G401 (cell line): ENCODE measurements around the gene CATSPER4. TPM values are rescaled to one million over a fixed set of nuclear protein-coding genes. Genes with fewer than 3 reads are reported as not detected.
A peak's percentile ranks its signal among the peaks of the same experiment; 100 is the strongest.

ENCODE experiments used
- DNase-seq: peaks from one replicate; pipeline ENCODE4 v3.0.0-alpha.2; 2015; ENCODE audit warnings: low spot score
- in situ Hi-C: cut with HindIII; loops from 2 replicates; pipeline ENCODE4 v1.10.0; 2016; ENCODE audit warnings: low sequenced_read_pairs, mixed read lengths
- total RNA-seq: library from RNA; depleted of rRNA; stranded (reverse); fragments of >200 nt; shearing (Covaris generic); gene quantifications from 2 replicates; pipeline ENCODE4 v1.2.3, GENCODE V29; 2014

CATSPER4 gene
- total RNA-seq, 1 experiment from 2014 or later: not detected

- in situ Hi-C loops: no loop called here
- no peak for DNase-seq
These were observed 2.5 kb upstream of the CATSPER4 start for GRCh38 chr1:26187882-26188281.

- in situ Hi-C loops: no loop called here
- no peak for DNase-seq
These were observed 1.9 kb upstream of the CATSPER4 start for GRCh38 chr1:26188477-26188876.

GRCh38 chr1:26189331-26189730 lies 1.1 kb upstream of the CATSPER4 start:
- in situ Hi-C loops: no loop called here
- DNase-seq: no peak

GRCh38 chr1:26189751-26190275 lies 589 bp upstream of the CATSPER4 start:
- DNase-seq: no peak
- in situ Hi-C loops: no loop called here

GRCh38 chr1:26191739-26192138 lies 1.3 kb downstream of the CATSPER4 start:
- in situ Hi-C loops: no loop called here
- DNase-seq: no peak

GRCh38 chr1:26195805-26196204 lies 5.4 kb downstream of the CATSPER4 start:
- no peak for DNase-seq
- in situ Hi-C loops: no loop called here

- in situ Hi-C loops: no loop called here
- DNase-seq: no peak
These were observed 6.9 kb downstream of the CATSPER4 start for GRCh38 chr1:26197301-26197700.

- in situ Hi-C loops: no loop called here
- no peak for DNase-seq
These were observed 7.4 kb downstream of the CATSPER4 start for GRCh38 chr1:26197813-26198212.

- in situ Hi-C loops: no loop called here
- no peak for DNase-seq
These were observed 10.0 kb downstream of the CATSPER4 start for GRCh38 chr1:26200413-26200812.

GRCh38 chr1:26203642-26204318 lies 13.4 kb downstream of the CATSPER4 start:
- no peak for DNase-seq
- in situ Hi-C loops: no loop called here

GRCh38 chr1:26210147-26210870 lies 19.9 kb downstream of the CATSPER4 start:
- DNase-seq: no peak
- in situ Hi-C loops: no loop called here

GRCh38 chr1:26212726-26213125 lies 22.3 kb downstream of the CATSPER4 start:
- in situ Hi-C loops: no loop called here
- DNase-seq: no peak

GRCh38 chr1:26213335-26213905 lies 23.0 kb downstream of the CATSPER4 start:
- in situ Hi-C loops: no loop called here
- no peak for DNase-seq

- in situ Hi-C loops: no loop called here
These were observed 24.8 kb downstream of the CATSPER4 start for GRCh38 chr1:26215246-26215645.

GRCh38 chr1:26218906-26219494 lies 28.6 kb downstream of the CATSPER4 start:
- no peak for DNase-seq
- in situ Hi-C loops: no loop called here

More at GRCh38 chr1:26215246-26215645, 24.8 kb downstream of the CATSPER4 start:
- DNase-seq: no peak

- in situ Hi-C loops: no loop called here
- peak; percentile 21 for DNase-seq
These were observed 30.0 kb downstream of the CATSPER4 start for GRCh38 chr1:26220199-26220912.

GRCh38 chr1:26221094-26221493 lies 30.7 kb downstream of the CATSPER4 start:
- DNase-seq: no peak
- in situ Hi-C loops: no loop called here

- in situ Hi-C loops: no loop called here
- DNase-seq: no peak
These were observed 34.2 kb downstream of the CATSPER4 start for GRCh38 chr1:26224606-26225005.
